Large intestine (tissue), 3 donors: ENCODE measurements around the gene ZBTB18. TPM values are rescaled to one million over a fixed set of nuclear protein-coding genes. Genes with fewer than 3 reads are reported as not detected.

Experiments
- DNase-seq, 2 donors: peaks; one replicate each; pipeline versions ENCODE4 v3.0.0 to v3.0.0-alpha.2; 2013
- H3K27ac ChIP-seq: one replicate; pipeline ENCODE4 v1.5.1; 2013; ENCODE audit warnings: low read length
- H3K27me3 ChIP-seq: 2 replicates; pipeline ENCODE4 v1.6.1; 2013; ENCODE audit warnings: low read length; ENCODE audit not compliant: control insufficient read depth, insufficient read depth
- H3K36me3 ChIP-seq: 2 replicates; pipeline ENCODE4 v1.6.1; 2013; ENCODE audit warnings: low read length; ENCODE audit not compliant: control insufficient read depth, insufficient read depth
- H3K4me1 ChIP-seq: one replicate; pipeline ENCODE4 v1.6.1; 2013; ENCODE audit warnings: low read length; ENCODE audit not compliant: control insufficient read depth, insufficient read depth
- H3K4me3 ChIP-seq: one replicate; pipeline ENCODE4 v1.5.1; 2013; ENCODE audit warnings: low read length
- H3K9me3 ChIP-seq: one replicate; pipeline ENCODE4 v1.6.1; 2013; ENCODE audit warnings: mild to moderate bottlenecking, low read depth, low read length, moderate library complexity; ENCODE audit not compliant: control insufficient read depth
- WGBS: methylation state at CpG from one replicate; pipeline ENCODE4 v1.1.5; 2013; ENCODE audit warnings: low lambda C conversion rate; ENCODE audit not compliant: insufficient coverage; 5-methylcytosine and 5-hydroxymethylcytosine counted together
- polyA plus RNA-seq: library from polyadenylated mRNA; unstranded; fragments of 120-200 nt; gene quantifications from one replicate; pipeline ENCODE4 v1.2.1, GENCODE V29; 2013

The ZBTB18 gene
- polyA plus RNA-seq, 1 donor, result 22.4 TPM

GRCh38 chr1:244060686-244061085 lies 9.6 kb downstream of the ZBTB18 start:
- Histone ChIP-seq H3K9me3 (no peaks in the 10 kb centered on the region), H3K27ac (peak overlapping the region; percentile 46), H3K4me1 (peaks cover 10% of the 10 kb centered on the region), H3K4me3 (no peak overlapping the region), H3K27me3 (no peaks in the 10 kb centered on the region), H3K36me3 (peaks cover 6% of the 10 kb centered on the region)
- 0% methylated on average over 1 of the region's 2 CpGs for WGBS
- peak in 1 of 2 donors; percentile 59 for DNase-seq

- Histone ChIP-seq H3K36me3 (no peaks in the 10 kb centered on the region), H3K27ac (no peak overlapping the region), H3K4me3 (no peak overlapping the region), H3K9me3 (no peaks in the 10 kb centered on the region), H3K27me3 (no peaks in the 10 kb centered on the region), H3K4me1 (peaks cover 24% of the 10 kb centered on the region)
- WGBS, result 89% methylated on average over 2 of the region's 4 CpGs
- DNase-seq, result no peak
These were observed 11.2 kb downstream of the ZBTB18 start for GRCh38 chr1:244062156-244062725.

- Histone ChIP-seq H3K27ac (no peak overlapping the region), H3K4me3 (no peak overlapping the region), H3K36me3 (no peaks in the 10 kb centered on the region), H3K27me3 (no peaks in the 10 kb centered on the region), H3K4me1 (peaks cover 34% of the 10 kb centered on the region), H3K9me3 (no peaks in the 10 kb centered on the region)
- no peak for DNase-seq
- 100% methylated on average over 1 of the region's 6 CpGs for WGBS
These were observed 12.4 kb downstream of the ZBTB18 start for GRCh38 chr1:244063498-244063897.

- no peaks in the 10 kb centered on the region for H3K9me3 ChIP-seq
- no peak for DNase-seq
- 100% methylated on average over 3 of the region's 8 CpGs for WGBS
- no peak overlapping the region for H3K27ac ChIP-seq
- no peaks in the 10 kb centered on the region for H3K36me3 ChIP-seq
- H3K4me1 ChIP-seq, result peaks cover 36% of the 10 kb centered on the region
- no peaks in the 10 kb centered on the region for H3K27me3 ChIP-seq
- H3K4me3 ChIP-seq, result no peak overlapping the region
These were observed 13.5 kb downstream of the ZBTB18 start for GRCh38 chr1:244064621-244065020.

GRCh38 chr1:244065063-244065793 lies 14.1 kb downstream of the ZBTB18 start:
- 78% methylated on average over 1 of the region's 9 CpGs for WGBS
- H3K27me3 ChIP-seq, result no peaks in the 10 kb centered on the region
- no peak overlapping the region for H3K4me3 ChIP-seq
- no peaks in the 10 kb centered on the region for H3K9me3 ChIP-seq
- H3K4me1 ChIP-seq, result peaks cover 36% of the 10 kb centered on the region
- no peaks in the 10 kb centered on the region for H3K36me3 ChIP-seq
- DNase-seq, result peak; percentile 82 to 94
- H3K27ac ChIP-seq, result peak overlapping the region; percentile 61

- Histone ChIP-seq H3K4me1 (peaks cover 32% of the 10 kb centered on the region), H3K36me3 (no peaks in the 10 kb centered on the region), H3K27me3 (no peaks in the 10 kb centered on the region), H3K27ac (peak overlapping the region; percentile 61), H3K4me3 (no peak overlapping the region), H3K9me3 (no peaks in the 10 kb centered on the region)
- no peak for DNase-seq
- WGBS, result 11% methylated on average over 3 of the region's 4 CpGs
These were observed 14.9 kb downstream of the ZBTB18 start for GRCh38 chr1:244065960-244066388.

GRCh38 chr1:244066954-244067716 lies 16.1 kb downstream of the ZBTB18 start:
- Histone ChIP-seq H3K36me3 (no peaks in the 10 kb centered on the region), H3K9me3 (no peaks in the 10 kb centered on the region), H3K4me3 (no peak overlapping the region), H3K4me1 (peaks cover 30% of the 10 kb centered on the region), H3K27me3 (no peaks in the 10 kb centered on the region), H3K27ac (peak overlapping the region; percentile 44)
- peak in 1 of 2 donors; percentile 47 for DNase-seq
- no CpG with 5 or more reads among the region's 26 CpGs for WGBS

GRCh38 chr1:244067893-244068292 lies 16.8 kb downstream of the ZBTB18 start:
- H3K4me1 ChIP-seq, result peaks cover 30% of the 10 kb centered on the region
- peak; percentile 78 to 93 for DNase-seq
- no peaks in the 10 kb centered on the region for H3K27me3 ChIP-seq
- H3K4me3 ChIP-seq, result no peak overlapping the region
- H3K9me3 ChIP-seq, result no peaks in the 10 kb centered on the region
- 13% methylated on average over 1 of the region's 4 CpGs for WGBS
- H3K36me3 ChIP-seq, result no peaks in the 10 kb centered on the region
- H3K27ac ChIP-seq, result peak overlapping the region; percentile 63

GRCh38 chr1:244068567-244068966 lies 17.5 kb downstream of the ZBTB18 start:
- Histone ChIP-seq H3K9me3 (no peaks in the 10 kb centered on the region), H3K4me3 (no peak overlapping the region), H3K36me3 (no peaks in the 10 kb centered on the region), H3K27ac (peak overlapping the region; percentile 63), H3K27me3 (no peaks in the 10 kb centered on the region), H3K4me1 (peaks cover 30% of the 10 kb centered on the region)
- no CpG with 5 or more reads among the region's 6 CpGs for WGBS
- peak in 1 of 2 donors; percentile 42 for DNase-seq

- no peak overlapping the region for H3K27ac ChIP-seq
- peaks cover 30% of the 10 kb centered on the region for H3K4me1 ChIP-seq
- no peaks in the 10 kb centered on the region for H3K27me3 ChIP-seq
- H3K36me3 ChIP-seq, result no peaks in the 10 kb centered on the region
- no peak overlapping the region for H3K4me3 ChIP-seq
- no CpG with 5 or more reads among the region's 8 CpGs for WGBS
- no peak for DNase-seq
- no peaks in the 10 kb centered on the region for H3K9me3 ChIP-seq
These were observed 18.3 kb downstream of the ZBTB18 start for GRCh38 chr1:244069326-244069898.
